HAP-1 (cell line): ENCODE results near the gene TRIM48.
"Not testable (repeated sequence)": the region's sequence is repeated elsewhere in the genome, so short reads cannot be mapped to it uniquely, and the experiment has no call there.

ENCODE experiments used
- DNase-seq, 2 experiments: peaks; one replicate each; pipeline ENCODE4 v3.0.0-alpha.2; 2016 to 2020; ENCODE audit warnings: low spot score in 2 of 2
- H3K27me3 ChIP-seq: fragments of 250-450 bp; sonication (Bioruptor Pico); 2 replicates; pipeline ENCODE4 v1.5.1; 2020; ENCODE audit warnings: low read depth, mild to moderate bottlenecking, moderate library complexity
- H3K36me3 ChIP-seq: fragments of 250-450 bp; sonication (Bioruptor Pico); replicated peaks from 2 replicates; pipeline ENCODE4 v1.5.1; 2020; ENCODE audit warnings: mild to moderate bottlenecking
- H3K4me1 ChIP-seq: fragments of 250-450 bp; sonication (Bioruptor Pico); 2 replicates; pipeline ENCODE4 v1.5.1; 2020; ENCODE audit warnings: mild to moderate bottlenecking
- H3K4me3 ChIP-seq: fragments of 250-450 bp; sonication (Bioruptor Pico); 2 replicates; pipeline ENCODE4 v1.5.1; 2020; ENCODE audit warnings: mild to moderate bottlenecking, moderate library complexity
- H3K9me3 ChIP-seq: fragments of 250-450 bp; sonication (Bioruptor Pico); 2 replicates; pipeline ENCODE4 v1.5.1; 2020; ENCODE audit warnings: mild to moderate bottlenecking, moderate library complexity
- in situ Hi-C: fragments of 300-500 bp; cut with MboI; formaldehyde crosslinking; loops from 3 replicates; pipeline ENCODE4 v1.14.3; 2020; ENCODE audit warnings: low sequenced_read_pairs, inconsistent platforms, mixed read lengths

Gene TRIM48

GRCh38 chr11:55261855-55262254 lies at the start of gene TRIM48:
Gene TRIM48, plus strand, starts transcription at chr11:55262155. Its CDS starts 113 bp downstream, at chr11:55262268.
- H3K4me1 ChIP-seq, in situ Hi-C loops, H3K27me3 ChIP-seq, DNase-seq, H3K4me3 ChIP-seq, H3K36me3 ChIP-seq, H3K9me3 ChIP-seq: not testable (repeated sequence)

GRCh38 chr11:55238316-55238715 lies 23.6 kb upstream of the TRIM48 start:
- H3K9me3 ChIP-seq, H3K36me3 ChIP-seq: not testable (repeated sequence)

GRCh38 chr11:55263081-55263480 lies 1.1 kb downstream of the TRIM48 start:
- H3K27me3 ChIP-seq, result no peaks in the 10 kb centered on the region
- H3K9me3 ChIP-seq, result no peaks in the 10 kb centered on the region
- in situ Hi-C loops, result no loop called here
- DNase-seq, result no peak
- no peaks in the 10 kb centered on the region for H3K4me1 ChIP-seq
- no peaks in the 10 kb centered on the region for H3K36me3 ChIP-seq
- H3K4me3 ChIP-seq, result no peak overlapping the region

More at GRCh38 chr11:55238316-55238715, 23.6 kb upstream of the TRIM48 start:
- H3K4me3 ChIP-seq, in situ Hi-C loops, H3K4me1 ChIP-seq, DNase-seq, H3K27me3 ChIP-seq: not testable (repeated sequence)
